K562 (cell line): ENCODE measurements around the gene MAPT. TPM values are rescaled to one million over a fixed set of nuclear protein-coding genes. Genes with fewer than 3 reads are reported as not detected.

Source experiments
- ATAC-seq: fragments of 200-7000 bp; cut with Tn5 transposase; 3 replicates; pipeline ENCODE4 v1.9.1; 2020; ENCODE audit warnings: moderate library complexity
- BruUV-seq: library from RNA; stranded (reverse); fragments of 400-500 nt; replicated peaks from 2 replicates; lab custom pipeline; 2021; lab: Mats Ljungman, UMichigan
- CTCF ChIA-PET: fragments of 300-600 bp; formaldehyde crosslinking; extraction: SDS; loops from one replicate; lab custom pipeline; 2021; ENCODE audit warnings: low intra/inter-chr PET ratio; lab: Yijun Ruan, JAX
- POLR2A ChIA-PET: fragments of 300-600, 350-650 bp; sonication (Branson Sonifier 250); formaldehyde crosslinking; extraction: SDS; loops from one replicate; lab custom pipeline; 2021; ENCODE audit warnings: antibody characterized with exemption, inconsistent platforms; lab: Yijun Ruan, JAX
- DNase-seq, 4 experiments: peaks; one replicate each; pipeline versions ENCODE4 v3.0.0 to v3.0.0-alpha.2; 2011 to 2018; ENCODE audit warnings: low spot score in 3 of 4, mixed read lengths in 3 of 4; ENCODE audit errors: extremely low read depth in 1 of 4
- FAIRE-seq: peaks from 2 replicates; lab custom pipeline; 2011; peaks lifted over from hg19 to GRCh38; lab: Jason Lieb, UNC
- H2AFZ ChIP-seq: 2 replicates; pipeline ENCODE4 v1.6.0; 2011; ENCODE audit warnings: low read depth, low read length, control low read depth, inconsistent platforms
- H3K27ac ChIP-seq: fragments of 200-600 bp; 3 replicates; pipeline ENCODE4 v1.8.0; 2011; ENCODE audit warnings: low read depth, mild to moderate bottlenecking, control low read depth, inconsistent platforms, low read length, moderate library complexity, mixed read lengths; ENCODE audit errors: extremely low read depth
- H3K27me3 ChIP-seq, 2 experiments: fragments of 300-600 bp in 1 of 2; 2 replicates in 1 of 2; 3 replicates in 1 of 2; pipeline versions ENCODE4 v1.6.0 to v1.8.0; 2011; ENCODE audit warnings: inconsistent platforms in 2 of 2, low read length in 2 of 2, mild to moderate bottlenecking in 1 of 2, mixed read lengths in 1 of 2, moderate library complexity in 1 of 2; ENCODE audit not compliant: control insufficient read depth in 2 of 2, insufficient read depth in 2 of 2
- H3K36me3 ChIP-seq: fragments of 300-600 bp; 3 replicates; pipeline ENCODE4 v1.8.0; 2011; ENCODE audit warnings: mild to moderate bottlenecking, low read length, inconsistent platforms; ENCODE audit not compliant: control insufficient read depth, insufficient read depth
- H3K4me1 ChIP-seq, 2 experiments: fragments of 200-600 bp in 1 of 2; replicated peaks in 1 of 2; 2 replicates in 1 of 2; 3 replicates in 1 of 2; pipeline versions ENCODE4 v1.5.1 to v1.8.0; 2011; ENCODE audit warnings: inconsistent platforms in 2 of 2, low read length in 2 of 2, mild to moderate bottlenecking in 1 of 2, mixed read lengths in 1 of 2, moderate library complexity in 1 of 2; ENCODE audit not compliant: control insufficient read depth in 2 of 2, insufficient read depth in 2 of 2
- H3K4me2 ChIP-seq: 2 replicates; pipeline ENCODE4 v1.6.1; 2011; ENCODE audit warnings: low read length, control low read depth, inconsistent platforms, mixed read lengths; ENCODE audit not compliant: insufficient read depth
- H3K4me3 ChIP-seq: fragments of 200-600 bp; sonication (generic), shearing (Covaris generic); 2 replicates; pipeline ENCODE4 v1.5.1; 2016; ENCODE audit warnings: control low read depth, inconsistent platforms
- H3K79me2 ChIP-seq: fragments of 200-600 bp; 3 replicates; pipeline ENCODE4 v1.8.0; 2011; ENCODE audit warnings: low read length, inconsistent platforms; ENCODE audit not compliant: control insufficient read depth, insufficient read depth
- H3K9ac ChIP-seq, 2 experiments: 2 replicates each; pipeline versions ENCODE4 v1.6.0 to v1.6.1; 2011; ENCODE audit warnings: low read depth in 2 of 2, low read length in 2 of 2, control low read depth in 1 of 2, inconsistent platforms in 1 of 2, mild to moderate bottlenecking in 1 of 2, mixed read lengths in 1 of 2; ENCODE audit not compliant: insufficient read depth in 1 of 2
- H3K9me1 ChIP-seq: one replicate; pipeline ENCODE4 v1.6.0; 2011; ENCODE audit warnings: inconsistent platforms, mild to moderate bottlenecking, low read length, moderate library complexity; ENCODE audit not compliant: control insufficient read depth, insufficient read depth
- H3K9me3 ChIP-seq: replicated peaks from 2 replicates; pipeline ENCODE4 v1.5.1; 2011; ENCODE audit warnings: low read depth, low read length, inconsistent platforms; ENCODE audit not compliant: control insufficient read depth, insufficient read depth
- H4K20me1 ChIP-seq: replicated peaks from 2 replicates; pipeline ENCODE4 v1.6.1; 2011; ENCODE audit warnings: low read length, inconsistent platforms, mixed read lengths; ENCODE audit not compliant: control insufficient read depth, insufficient read depth
- CREB5 ChIP-seq: fragments of 250-450 bp; sonication (Bioruptor Pico); IDR thresholded peaks from 2 replicates; pipeline ENCODE4 v1.5.0; 2020; ENCODE audit warnings: mild to moderate bottlenecking
- GATAD2B ChIP-seq: fragments of 450-650 bp; IDR thresholded peaks from 2 replicates; pipeline ENCODE4 v1.6.1; 2017; ENCODE audit warnings: mild to moderate bottlenecking, borderline replicate concordance
- HIVEP1 ChIP-seq: fragments of 250-450 bp; sonication (Bioruptor Pico); IDR thresholded peaks from 2 replicates; pipeline ENCODE4 v1.4.0; 2020; ENCODE audit warnings: mild to moderate bottlenecking
- KDM1A ChIP-seq, 2 experiments: fragments of 450-650 bp; IDR thresholded peaks; 2 replicates each; pipeline ENCODE4 v1.6.1; 2016; ENCODE audit warnings: mild to moderate bottlenecking in 2 of 2
- KLF13 ChIP-seq: fragments of 450-650 bp; IDR thresholded peaks from 2 replicates; pipeline ENCODE4 v1.6.1; 2016; ENCODE audit warnings: missing genetic modification characterization, low read depth, mild to moderate bottlenecking, missing compliant biosample characterization, moderate library complexity, borderline replicate concordance
- L3MBTL2 ChIP-seq: fragments of 450-650 bp; IDR thresholded peaks from 2 replicates; pipeline ENCODE4 v1.6.1; 2016; ENCODE audit warnings: mild to moderate bottlenecking, moderate library complexity
- RBM25 ChIP-seq: fragments of 200-400 bp; formaldehyde crosslinking; IDR thresholded peaks from 2 replicates; pipeline ENCODE4 v1.6.1; 2018; ENCODE audit warnings: low read length, low read depth, moderate library complexity; ENCODE audit not compliant: severe bottlenecking
- STAT5A ChIP-seq: IDR thresholded peaks from 2 replicates; pipeline ENCODE4 v1.6.1; 2012; ENCODE audit warnings: low read length, inconsistent platforms, borderline replicate concordance
- ZC3H11A ChIP-seq: IDR thresholded peaks from 2 replicates; pipeline ENCODE4 v1.6.1; 2012; ENCODE audit warnings: low read depth, low read length, improper control_type of control experiment
- ZKSCAN1 ChIP-seq: fragments of 150-350 bp; IDR thresholded peaks from 2 replicates; pipeline ENCODE4 v1.6.1; 2016; ENCODE audit warnings: low read depth, low read length
- ZNF224 ChIP-seq: sonication (generic); formaldehyde crosslinking; IDR thresholded peaks from 2 replicates; pipeline ENCODE4 v1.8.0; 2022; ENCODE audit warnings: mild to moderate bottlenecking, missing genetic modification reagents
- ZNF253 ChIP-seq: fragments of 250-450 bp; sonication (Bioruptor Pico); conservative IDR thresholded peaks from 2 replicates; pipeline ENCODE4 v1.6.1; 2021; ENCODE audit warnings: mild to moderate bottlenecking
- ZNF431 ChIP-seq: sonication (generic); formaldehyde crosslinking; IDR thresholded peaks from 2 replicates; pipeline ENCODE4 v1.8.0; 2022; ENCODE audit warnings: mild to moderate bottlenecking, missing genetic modification reagents
- WGBS: fragments of 100-300 bp; shearing (Covaris generic); methylation state at CpG from one replicate; pipeline ENCODE4 v1.1.6; 2016; ENCODE audit warnings: low coverage, mixed read lengths; ENCODE audit not compliant: insufficient coverage; ENCODE audit errors: missing lambda C conversion rate; 5-methylcytosine and 5-hydroxymethylcytosine counted together
- in situ Hi-C: fragments of 300-500 bp; cut with MboI; formaldehyde crosslinking; loops from 4 replicates; pipeline ENCODE4 v1.15.0; 2018; ENCODE audit warnings: inconsistent platforms, mixed read lengths
- intact Hi-C: fragments of 100-400 bp; cut with micrococcal nuclease; formaldehyde crosslinking; loops from 2 replicates; pipeline ENCODE4 v1.14.2; 2022
- polyA plus RNA-seq, 8 experiments: library from polyadenylated mRNA; depleted of rRNA in 4 of 8; stranded (reverse) in 5 of 8; unstranded in 3 of 8; fragments of >200 nt; fragmentation: Nextera tagmentation in 2 of 8; fragmentation: Illumina TruSeq in 1 of 8; extraction: Ambion mirVana in 2 of 8; extraction: Trizol in 1 of 8; gene quantifications; 2 replicates each; pipeline versions ENCODE4 v1.2.1 to v1.2.3, GENCODE V29; 2011 to 2014; ENCODE audit warnings: inconsistent platforms in 1 of 8, missing spikeins in 1 of 8
- total RNA-seq, 7 experiments: library from RNA; depleted of rRNA in 6 of 7; stranded (reverse); fragments of >200 nt in 6 of 7; fragmentation: Illumina TruSeq in 2 of 7; extraction: Trizol in 2 of 7; gene quantifications; 2 replicates each; pipeline versions ENCODE4 v1.2.1 to v1.2.3, GENCODE V29; 2011 to 2021; ENCODE audit warnings: low replicate concordance in 1 of 7
- TF ChIP-seq, protein P1 (sequence below): fragments of 250-450 bp; sonication (Bioruptor Pico); IDR thresholded peaks from 2 replicates; pipeline ENCODE4 v1.6.1; 2021; ENCODE audit warnings: mild to moderate bottlenecking

Gene MAPT
- total and polyA plus RNA-seq, 9 of the 15 experiments (the other 6 are each of a cell fraction or from before 2014, with no cell fraction given): 0.04 to 1.1 (median 0.36) TPM

- no peak overlapping the region for H3K4me3 ChIP-seq
- in situ Hi-C loops: no loop called here
- no peak for ATAC-seq
Measured at GRCh38 chr17:46025510-46026165, 131.3 kb downstream of the MAPT start.

More at GRCh38 chr17:46025510-46026165, 131.3 kb downstream of the MAPT start:
- H3K4me2 ChIP-seq: no peak overlapping the region
- peaks cover 0 to 7% of the 10 kb centered on the region in 2 experiments; a peak in 2 of 5 replicates for H3K4me1 ChIP-seq
- H3K9me1 ChIP-seq: no peaks in the 10 kb centered on the region
- peak overlapping the region in 1 of 2 experiments; percentile 67; a peak in 1 of 4 replicates for H3K9ac ChIP-seq
- TF ChIP-seq STAT5A (no peak), GATAD2B (no peak), KLF13 (tag) (no peak), ZNF224 (no peak), ZNF431 (CRISPR knock-in tag) (no peak), ZNF253 (CRISPR knock-in tag) (no peak), CREB5 (CRISPR knock-in tag) (no peak), HIVEP1 (CRISPR knock-in tag) (no peak), RBM25 (no peak), ZKSCAN1 (no peak), KDM1A (IDR thresholded peaks at IDR 0.05) (no peak), ZC3H11A (no peak), L3MBTL2 (no peak)
- TF ChIP-seq, protein P1, sequence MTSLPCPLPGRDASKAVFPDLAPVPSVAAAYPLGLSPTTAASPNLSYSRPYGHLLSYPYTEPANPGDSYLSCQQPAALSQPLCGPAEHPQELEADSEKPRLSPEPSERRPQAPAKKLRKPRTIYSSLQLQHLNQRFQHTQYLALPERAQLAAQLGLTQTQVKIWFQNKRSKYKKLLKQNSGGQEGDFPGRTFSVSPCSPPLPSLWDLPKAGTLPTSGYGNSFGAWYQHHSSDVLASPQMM (CRISPR knock-in tag): no peak
- H3K27ac ChIP-seq: no peak overlapping the region
- no peaks in the 10 kb centered on the region for H4K20me1 ChIP-seq
- ChIA-PET POLR2A (interaction anchor here (0.7 to 1.0 kb wide), 2 partner anchors 8 to 65 kb away, joined by 3 read pairs; no protein-coding TSS in a partner anchor), CTCF (no interaction called here)
- H3K9me3 ChIP-seq: no peaks in the 10 kb centered on the region
- H3K79me2 ChIP-seq: no peaks in the 10 kb centered on the region
- H3K27me3 ChIP-seq: no peaks in the 10 kb centered on the region
- WGBS: 79% methylated on average over 7 of the region's 8 CpGs
- intact Hi-C loops: no loop called here
- DNase-seq: no peak
- H2AFZ ChIP-seq: no peak overlapping the region
- no TSS peak for BruUV-seq
- no peak for FAIRE-seq
- H3K36me3 ChIP-seq: peaks cover 32% of the 10 kb centered on the region; the same call in 2 of the 3 replicates
